Left ventricle myocardium superior (tissue), 1 donor: Measurements from ENCODE around the gene TMEM107. TPM values are rescaled to one million over a fixed set of nuclear protein-coding genes. Genes with fewer than 3 reads are reported as not detected.
A peak's percentile ranks its signal among the peaks of the same experiment; 100 is the strongest.

ENCODE experiments used
- ATAC-seq: fragments of 200-7000 bp; cut with Tn5 transposase; one replicate; pipeline ENCODE4 v1.9.1; 2020; ENCODE audit warnings: mild to moderate bottlenecking, moderate library complexity
- DNase-seq: peaks from one replicate; pipeline ENCODE4 v3.0.0-alpha.2; 2020
- intact Hi-C: fragments of 100-400 bp; cut with micrococcal nuclease; formaldehyde crosslinking; loops from one replicate; pipeline ENCODE4 v1.11.0; 2022
- total RNA-seq: library from RNA; stranded (reverse); fragmentation: NEBNext Ultra II Directional; extraction: Animal tissue kit (Norgen Biotek cat#: 25700); gene quantifications from one replicate; pipeline ENCODE4 v1.2.1, GENCODE V29; 2021
- donor health status: DM: no; HTN: yes; CAD: no; lungs with severe emphysema.

TMEM107 gene
- total RNA-seq, 1 donor from 2014 or later = 5.2 TPM

DNA sequence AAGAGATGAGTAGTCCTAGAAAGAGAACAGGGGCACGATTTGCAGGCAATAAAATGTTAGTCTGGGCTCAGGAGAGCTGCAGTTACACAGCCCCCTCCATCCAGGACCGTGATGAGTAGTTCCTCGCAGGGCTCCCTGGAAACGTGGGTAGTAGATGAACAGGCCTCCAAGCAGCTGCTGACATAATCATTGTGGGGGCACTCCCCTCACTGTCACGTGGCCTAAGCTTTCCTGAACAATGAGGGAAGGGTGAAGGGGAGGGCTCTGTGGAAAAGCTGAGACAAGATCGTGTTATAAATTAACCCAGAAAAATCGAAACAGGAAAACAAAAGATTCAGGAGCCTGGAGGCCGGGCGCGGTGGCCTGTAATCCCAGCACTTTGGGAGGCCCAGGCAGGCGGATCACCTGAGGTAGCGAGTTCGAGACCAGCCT, 22.6 kb downstream of the TMEM107 start:
- ATAC-seq (peak; percentile 5), DNase-seq (peak; percentile 73)
- intact Hi-C loops = no loop called here

GRCh38 chr17:8153031-8153451, 23.1 kb downstream of the TMEM107 start:
- DNase-seq = peak; percentile 38
- intact Hi-C loops = no loop called here

GRCh38 chr17:8152112-8152775, 23.9 kb downstream of the TMEM107 start, which contains the start of gene PER1:
TSS of gene PER1 (minus strand) at chr17:8152404. CDS start at chr17:8150706, 1,698 bp downstream.
- intact Hi-C loops = no loop called here
- ATAC-seq = peak; percentile 58
- DNase-seq = peak; percentile 99

More at GRCh38 chr17:8153031-8153451, 23.1 kb downstream of the TMEM107 start:
- no peak for ATAC-seq

GRCh38 chr17:8151641-8152111, 24.5 kb downstream of the TMEM107 start:
- DNase-seq (peak; percentile 97), ATAC-seq (peak; percentile 44)
- intact Hi-C loops = no loop called here

- DNase-seq (peak; percentile 96), ATAC-seq (peak; percentile 51)
- intact Hi-C loops = no loop called here
These were observed 25.0 kb downstream of the TMEM107 start for GRCh38 chr17:8151120-8151640.

DNA sequence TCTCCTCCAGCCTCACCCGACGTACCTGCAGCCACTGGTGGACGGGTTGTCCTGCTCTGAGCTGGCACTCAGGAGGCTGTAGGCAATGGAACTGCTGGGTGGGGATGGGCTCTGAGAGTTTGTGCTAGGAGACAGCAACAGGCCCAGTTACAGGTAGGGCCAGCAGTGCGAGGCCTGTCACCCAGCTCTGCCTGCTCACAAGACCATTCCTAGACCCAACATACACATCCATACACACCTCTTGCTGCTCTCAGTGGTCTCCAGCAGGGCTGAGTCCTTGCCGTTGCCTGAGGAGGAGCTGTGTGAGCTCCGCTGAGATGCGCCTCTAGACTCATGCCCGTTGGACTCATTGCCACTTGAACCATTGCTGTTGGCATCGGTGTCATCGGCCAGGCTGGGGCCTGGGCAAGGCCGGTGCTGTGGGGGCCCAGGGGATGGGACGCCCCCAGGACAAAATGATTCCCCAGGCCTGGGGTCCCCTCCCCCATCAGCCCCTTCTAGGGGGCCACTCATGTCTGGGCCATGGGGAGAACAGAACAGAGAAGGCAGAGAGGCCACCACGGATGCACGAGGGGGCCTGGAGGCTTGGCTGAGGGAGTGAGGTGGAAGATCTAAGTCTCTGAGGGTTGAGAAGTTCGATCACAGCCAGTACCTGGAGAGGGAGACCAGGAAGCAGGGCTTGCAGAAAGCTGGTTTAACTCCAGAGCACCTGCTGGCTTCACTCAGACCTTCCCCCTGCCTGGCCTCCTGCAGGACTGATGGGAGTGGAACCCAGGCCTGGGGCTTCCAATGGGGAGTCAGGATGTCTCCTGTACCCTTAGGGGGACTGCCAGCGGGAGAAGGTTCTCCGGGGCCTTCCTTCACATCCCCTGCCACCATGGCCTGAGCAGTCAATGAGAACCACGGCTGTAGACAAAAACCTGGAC, 25.7 kb downstream of the TMEM107 start:
- DNase-seq (no peak), ATAC-seq (no peak)
- intact Hi-C loops = no loop called here

DNA sequence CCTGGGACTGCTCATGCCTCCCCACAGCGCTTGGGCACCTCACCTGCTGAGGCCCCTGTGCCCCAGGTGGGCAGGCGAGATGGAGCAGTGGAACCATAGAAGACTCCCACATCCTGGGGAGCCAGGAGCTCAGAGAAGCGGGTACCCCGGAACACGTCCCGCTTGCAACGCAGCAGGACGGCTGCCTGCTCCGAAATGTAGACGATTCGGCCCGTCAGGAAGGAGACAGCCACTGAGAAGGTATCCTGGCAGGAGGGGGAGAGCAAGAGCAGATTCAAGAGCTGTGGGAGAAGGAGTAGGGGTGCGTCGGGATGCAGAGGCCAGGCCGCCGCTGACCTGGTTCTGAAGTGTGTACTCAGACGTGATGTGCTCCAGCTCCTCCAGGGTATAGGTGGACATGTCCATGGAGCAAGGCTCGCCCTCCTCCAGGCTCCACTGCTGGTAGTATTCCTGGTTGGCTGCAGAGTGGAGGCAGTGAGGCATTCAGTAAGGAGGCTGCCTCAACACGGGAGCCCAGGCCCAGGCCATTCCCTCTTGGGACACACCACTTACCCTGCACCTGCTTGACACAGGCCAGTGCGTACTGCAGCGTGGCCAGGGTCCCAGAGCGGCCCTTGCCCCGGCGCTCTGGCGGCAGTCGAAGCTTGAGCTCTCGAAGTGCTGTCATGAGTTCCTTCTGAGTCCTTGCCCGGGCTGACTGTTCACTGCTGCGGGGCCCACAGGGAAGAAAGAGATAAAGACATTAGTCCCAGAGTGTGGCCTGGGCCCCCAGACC, 26.6 kb downstream of the TMEM107 start:
- DNase-seq = no peak
- ATAC-seq = no peak
- intact Hi-C loops = no loop called here

DNA sequence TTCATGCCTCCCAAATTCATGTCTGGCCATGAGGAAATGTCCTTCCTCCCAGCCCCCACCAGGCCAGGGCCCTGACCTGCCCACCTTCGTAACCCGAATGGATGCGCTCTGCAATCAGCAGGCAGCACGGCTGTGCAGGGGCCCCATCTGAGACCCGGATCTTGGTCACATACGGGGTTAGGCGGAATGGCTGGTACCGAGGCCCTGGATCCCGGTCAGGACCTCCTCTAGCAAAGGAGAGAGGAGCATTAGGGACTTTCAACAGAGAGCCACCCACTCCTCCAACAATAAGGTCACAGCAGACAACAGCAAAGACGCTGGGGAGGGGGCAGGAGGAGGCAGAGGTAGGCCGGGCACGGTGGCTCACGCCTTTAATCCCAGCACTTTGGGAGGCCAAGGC, 27.6 kb downstream of the TMEM107 start:
- ATAC-seq (no peak), DNase-seq (no peak)
- intact Hi-C loops = no loop called here

- no peak for DNase-seq
- intact Hi-C loops = no loop called here
These were observed 28.3 kb downstream of the TMEM107 start for GRCh38 chr17:8147805-8148404.

DNA sequence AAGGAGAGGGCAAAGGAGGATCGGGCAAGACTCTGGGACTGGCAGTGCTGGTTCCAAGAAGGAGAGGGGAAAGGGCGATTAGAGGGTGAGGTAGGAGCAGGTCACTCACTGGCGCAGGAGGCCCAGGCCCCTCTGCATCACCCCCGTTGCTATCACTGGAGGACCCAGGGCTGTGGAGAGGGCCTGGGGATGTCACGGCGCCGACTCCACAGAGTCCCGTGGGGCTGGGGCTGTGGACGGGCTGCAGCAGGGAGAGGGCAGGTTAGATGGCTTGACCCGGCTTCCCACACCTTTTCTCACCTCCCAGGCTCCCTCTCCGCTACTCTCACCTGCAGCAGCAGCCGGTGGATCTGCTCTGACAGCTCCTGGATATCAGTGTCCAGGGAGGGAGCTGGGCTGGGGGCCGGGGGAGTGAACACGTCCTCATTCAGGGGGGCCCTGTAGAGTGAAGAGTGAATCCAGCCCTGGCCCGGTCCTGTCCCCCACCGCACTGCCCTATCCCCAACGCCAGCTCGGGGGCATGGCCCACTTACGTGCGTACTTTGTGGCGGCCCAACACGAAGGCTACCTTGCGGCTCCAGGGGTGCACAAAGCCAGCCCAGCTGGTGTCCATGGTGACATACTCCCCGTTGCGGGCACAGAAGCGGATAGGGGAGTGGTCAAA, 28.9 kb downstream of the TMEM107 start:
- ATAC-seq (no peak), DNase-seq (no peak)
- intact Hi-C loops = no loop called here

More at GRCh38 chr17:8147805-8148404, 28.3 kb downstream of the TMEM107 start:
- no peak for ATAC-seq

DNA sequence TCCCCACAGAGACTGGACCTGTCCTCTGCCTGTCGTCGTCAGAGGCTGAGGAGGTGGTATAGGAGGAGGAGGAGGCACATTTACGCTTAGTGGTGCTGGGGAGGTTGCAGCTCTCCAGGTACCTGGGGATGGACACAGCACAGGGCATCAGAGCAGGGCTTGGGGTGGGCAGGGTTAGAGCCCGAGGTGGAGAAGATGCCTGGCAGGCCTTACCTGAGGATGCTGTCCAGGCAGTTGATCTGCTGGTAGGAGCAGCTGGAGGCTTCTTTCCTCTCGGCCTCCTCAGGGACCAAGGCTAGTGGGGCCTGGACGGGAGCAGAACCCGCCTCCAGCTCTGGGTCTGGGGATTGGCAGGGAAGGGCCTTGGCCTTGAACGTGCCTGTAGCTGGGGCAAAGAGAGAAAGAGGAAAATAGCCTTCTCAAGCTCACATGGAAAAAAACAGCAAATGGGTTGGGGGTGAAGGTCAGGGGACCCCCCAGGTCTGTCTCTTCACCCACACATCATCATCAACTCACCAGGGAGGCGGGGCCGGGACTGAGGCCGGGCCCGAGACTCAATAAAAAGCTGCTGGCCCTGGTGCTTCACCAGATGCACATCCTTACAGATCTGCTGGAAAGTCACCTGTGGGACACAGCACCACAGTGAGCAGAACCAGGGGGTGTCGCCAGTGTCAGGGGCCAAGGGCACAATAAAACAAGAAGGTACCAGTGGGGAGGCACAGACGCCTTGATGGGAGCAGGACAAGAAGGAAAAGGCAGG, 29.6 kb downstream of the TMEM107 start:
- no peak for DNase-seq
- intact Hi-C loops = no loop called here
- ATAC-seq = no peak

DNA sequence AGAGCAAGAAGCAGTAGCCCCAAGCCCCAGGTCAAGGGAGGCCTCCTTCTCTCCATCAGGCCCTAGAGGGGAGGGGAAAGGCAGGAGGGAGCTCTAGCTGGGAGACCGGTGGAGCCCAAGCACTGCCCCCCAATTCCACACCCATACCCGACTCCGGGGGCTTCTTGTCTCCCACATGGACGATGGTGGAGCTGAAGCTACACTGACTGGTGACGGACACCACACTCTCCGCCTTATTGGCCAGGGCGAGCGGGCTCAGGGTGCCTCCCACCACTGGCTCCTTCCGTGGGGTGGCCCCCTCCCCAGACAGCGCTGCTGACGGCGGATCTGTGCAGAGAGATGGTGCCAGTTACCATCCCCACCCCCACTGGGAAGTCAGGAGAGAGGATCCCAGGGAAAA, 30.4 kb downstream of the TMEM107 start:
- DNase-seq (no peak), ATAC-seq (no peak)
- intact Hi-C loops = no loop called here

- ATAC-seq (no peak), DNase-seq (no peak)
- intact Hi-C loops = no loop called here
These were observed 31.6 kb downstream of the TMEM107 start for GRCh38 chr17:8144401-8145231.

GRCh38 chr17:8143581-8144400, 32.4 kb downstream of the TMEM107 start:
- intact Hi-C loops = no loop called here

DNA sequence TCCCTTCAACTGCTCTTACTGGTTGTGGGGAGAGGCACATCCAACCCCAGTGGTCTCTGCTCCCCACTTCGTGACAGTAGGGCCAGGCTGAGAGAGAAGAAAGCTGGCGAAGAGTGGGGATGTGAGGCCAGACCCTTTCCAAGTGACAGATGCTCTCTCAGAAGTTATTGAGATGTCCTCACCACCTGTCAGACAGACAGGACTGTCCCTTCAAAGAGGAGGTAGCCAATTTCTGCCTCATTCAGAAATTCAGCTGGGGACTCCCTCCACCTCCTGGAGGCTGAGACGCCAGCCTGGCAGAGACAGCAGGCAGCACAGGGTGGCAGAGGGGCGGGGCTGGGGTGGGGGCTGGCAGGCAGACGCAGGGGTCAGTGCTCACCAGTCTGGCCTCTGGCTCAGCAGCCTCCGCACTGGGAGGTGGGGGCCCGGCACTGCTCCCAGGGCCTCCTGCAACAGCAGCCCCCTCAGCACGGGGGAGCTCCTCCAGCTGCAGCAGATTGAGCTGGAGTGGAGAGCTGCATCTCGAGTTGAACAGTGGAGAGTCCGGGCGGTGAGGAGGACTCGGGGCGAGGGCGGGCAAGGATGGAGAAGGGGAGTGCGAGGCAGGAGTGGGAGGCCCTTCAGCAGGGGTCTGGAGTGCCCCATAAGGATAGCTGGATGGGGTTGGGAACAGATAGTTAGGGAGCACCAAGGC, 33.1 kb downstream of the TMEM107 start:
- intact Hi-C loops = no loop called here
- DNase-seq = no peak
- no peak for ATAC-seq

More at GRCh38 chr17:8143581-8144400, 32.4 kb downstream of the TMEM107 start:
- DNase-seq (no peak), ATAC-seq (no peak)
